G401 (cell line): ENCODE results near the gene MAIP1. TPM values are rescaled to one million over a fixed set of nuclear protein-coding genes. Genes with fewer than 3 reads are reported as not detected.

Source experiments
- DNase-seq: peaks from one replicate; pipeline ENCODE4 v3.0.0-alpha.2; 2015; ENCODE audit warnings: low spot score
- in situ Hi-C: cut with HindIII; loops from 2 replicates; pipeline ENCODE4 v1.10.0; 2016; ENCODE audit warnings: low sequenced_read_pairs, mixed read lengths
- total RNA-seq: library from RNA; depleted of rRNA; stranded (reverse); fragments of >200 nt; shearing (Covaris generic); gene quantifications from 2 replicates; pipeline ENCODE4 v1.2.3, GENCODE V29; 2014

Gene MAIP1
- total RNA-seq, 1 experiment from 2014 or later: 29.3 TPM

GRCh38 chr2:199943373-199943772 lies 12.0 kb upstream of the MAIP1 start:
- in situ Hi-C loops: no loop called here
- DNase-seq: no peak

GRCh38 chr2:199946196-199946595 lies 9.2 kb upstream of the MAIP1 start:
- in situ Hi-C loops: no loop called here
- DNase-seq: no peak

- in situ Hi-C loops: no loop called here
These were observed 8.5 kb upstream of the MAIP1 start for GRCh38 chr2:199946836-199947235.

GRCh38 chr2:199950396-199950795 lies 5.0 kb upstream of the MAIP1 start:
- in situ Hi-C loops: no loop called here
- no peak for DNase-seq

More at GRCh38 chr2:199946836-199947235, 8.5 kb upstream of the MAIP1 start:
- DNase-seq: no peak

GRCh38 chr2:199951023-199951422 lies 4.4 kb upstream of the MAIP1 start:
- DNase-seq: no peak
- in situ Hi-C loops: no loop called here

- no peak for DNase-seq
- in situ Hi-C loops: no loop called here
These were observed 409 bp upstream of the MAIP1 start for GRCh38 chr2:199955007-199955338.

GRCh38 chr2:199956062-199956380 lies 639 bp downstream of the MAIP1 start:
- in situ Hi-C loops: no loop called here

GRCh38 chr2:199958014-199958413 lies 2.6 kb downstream of the MAIP1 start:
- in situ Hi-C loops: no loop called here
- DNase-seq: no peak

More at GRCh38 chr2:199956062-199956380, 639 bp downstream of the MAIP1 start:
- no peak for DNase-seq

- in situ Hi-C loops: no loop called here
These were observed 6.8 kb downstream of the MAIP1 start for GRCh38 chr2:199962203-199962602.

GRCh38 chr2:199966405-199966804 lies 11.0 kb downstream of the MAIP1 start:
- no peak for DNase-seq
- in situ Hi-C loops: no loop called here

More at GRCh38 chr2:199962203-199962602, 6.8 kb downstream of the MAIP1 start:
- no peak for DNase-seq

- in situ Hi-C loops: no loop called here
- no peak for DNase-seq
These were observed 11.6 kb downstream of the MAIP1 start for GRCh38 chr2:199966976-199967375.

GRCh38 chr2:199968126-199968525 lies 12.7 kb downstream of the MAIP1 start:
- in situ Hi-C loops: no loop called here
- DNase-seq: no peak

GRCh38 chr2:199972088-199972626 lies 16.8 kb downstream of the MAIP1 start:
- in situ Hi-C loops: no loop called here
- no peak for DNase-seq

- in situ Hi-C loops: no loop called here
- peak; percentile 60 for DNase-seq
These were observed 18.3 kb downstream of the MAIP1 start for GRCh38 chr2:199973703-199974102.

- in situ Hi-C loops: no loop called here
- no peak for DNase-seq
These were observed 20.0 kb downstream of the MAIP1 start for GRCh38 chr2:199975273-199975895.

GRCh38 chr2:199977984-199978415 lies 22.6 kb downstream of the MAIP1 start:
- in situ Hi-C loops: no loop called here
- no peak for DNase-seq

GRCh38 chr2:199979398-199979797 lies 24.0 kb downstream of the MAIP1 start:
- in situ Hi-C loops: no loop called here
- no peak for DNase-seq

- DNase-seq: peak; percentile 89
- in situ Hi-C loops: no loop called here
These were observed 24.6 kb downstream of the MAIP1 start for GRCh38 chr2:199979832-199980628.

GRCh38 chr2:199982126-199982843 lies 26.9 kb downstream of the MAIP1 start:
- no peak for DNase-seq
- in situ Hi-C loops: no loop called here

- DNase-seq: no peak
- in situ Hi-C loops: no loop called here
These were observed 28.2 kb downstream of the MAIP1 start for GRCh38 chr2:199983534-199983933.
